Thyroid gland (tissue), 4 donors: Measurements from ENCODE around the gene GNAI2.

Source experiments
- POLR2A ChIP-seq, 2 donors: fragments of 450-650 bp; IDR thresholded peaks; one replicate each; pipeline ENCODE4 v1.6.1; 2017; ENCODE audit warnings: antibody characterized with exemption in 2 of 2, mild to moderate bottlenecking in 2 of 2, moderate library complexity in 1 of 2
- TF ChIP-seq, protein P1 (sequence below), 6 experiments: fragments of 200-600 bp in 3 of 6; fragments of 450-650 bp in 3 of 6; sonication (generic) in 3 of 6; IDR thresholded peaks; one replicate each; pipeline ENCODE4 v1.5.1; 2016 to 2019; ENCODE audit warnings: antibody characterized with exemption in 6 of 6, mild to moderate bottlenecking in 2 of 6, inconsistent platforms in 1 of 6, moderate library complexity in 1 of 6

DNA sequence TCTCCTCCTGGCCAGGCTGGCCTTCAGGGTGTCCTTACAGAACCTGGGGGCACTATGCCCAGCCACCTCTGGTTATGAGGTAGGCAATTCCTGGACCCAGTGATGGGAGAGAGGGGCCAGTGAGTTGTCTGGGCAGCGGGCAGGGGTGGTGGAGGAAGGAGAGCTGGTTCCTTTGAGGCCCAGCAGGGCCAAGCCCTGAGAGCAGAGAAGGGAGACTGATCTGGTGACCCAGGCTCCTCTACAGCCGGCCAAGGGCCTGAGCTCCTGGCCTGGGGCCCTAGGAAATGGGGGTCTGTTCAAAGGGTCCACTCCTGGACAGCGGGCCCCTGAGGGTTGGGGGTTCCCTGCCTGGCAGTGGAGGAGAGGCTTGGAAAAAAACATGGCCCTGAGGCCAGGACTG lies 23.0 kb upstream of the GNAI2 start:
- TF ChIP-seq, protein P1, sequence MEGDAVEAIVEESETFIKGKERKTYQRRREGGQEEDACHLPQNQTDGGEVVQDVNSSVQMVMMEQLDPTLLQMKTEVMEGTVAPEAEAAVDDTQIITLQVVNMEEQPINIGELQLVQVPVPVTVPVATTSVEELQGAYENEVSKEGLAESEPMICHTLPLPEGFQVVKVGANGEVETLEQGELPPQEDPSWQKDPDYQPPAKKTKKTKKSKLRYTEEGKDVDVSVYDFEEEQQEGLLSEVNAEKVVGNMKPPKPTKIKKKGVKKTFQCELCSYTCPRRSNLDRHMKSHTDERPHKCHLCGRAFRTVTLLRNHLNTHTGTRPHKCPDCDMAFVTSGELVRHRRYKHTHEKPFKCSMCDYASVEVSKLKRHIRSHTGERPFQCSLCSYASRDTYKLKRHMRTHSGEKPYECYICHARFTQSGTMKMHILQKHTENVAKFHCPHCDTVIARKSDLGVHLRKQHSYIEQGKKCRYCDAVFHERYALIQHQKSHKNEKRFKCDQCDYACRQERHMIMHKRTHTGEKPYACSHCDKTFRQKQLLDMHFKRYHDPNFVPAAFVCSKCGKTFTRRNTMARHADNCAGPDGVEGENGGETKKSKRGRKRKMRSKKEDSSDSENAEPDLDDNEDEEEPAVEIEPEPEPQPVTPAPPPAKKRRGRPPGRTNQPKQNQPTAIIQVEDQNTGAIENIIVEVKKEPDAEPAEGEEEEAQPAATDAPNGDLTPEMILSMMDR (IDR thresholded peaks at IDR 0.05) = no peak
- no peak for TF ChIP-seq POLR2A (IDR thresholded peaks at IDR 0.05)
